H1 (cell line): ENCODE results near the gene TAF10. TPM values are rescaled to one million over a fixed set of nuclear protein-coding genes. Genes with fewer than 3 reads are reported as not detected.

Experiments used
- CTCF ChIA-PET: fragments of 300-600 bp; sonication (Branson Sonifier 250); formaldehyde crosslinking; loops from one replicate; lab custom pipeline; 2021; ENCODE audit not compliant: partially characterized antibody; lab: Charles Lee
- POLR2A ChIA-PET: fragments of 300-600 bp; sonication (Branson Sonifier 250); formaldehyde crosslinking; loops from one replicate; lab custom pipeline; 2021; ENCODE audit warnings: inconsistent platforms; ENCODE audit not compliant: partially characterized antibody; lab: Charles Lee
- DNase-seq, 2 experiments: peaks; one replicate each; pipeline versions ENCODE4 v3.0.0 to v3.0.0-alpha.2; 2010 to 2022; ENCODE audit warnings: low spot score in 2 of 2, low read depth in 1 of 2, mixed read lengths in 1 of 2
- FAIRE-seq: peaks from 2 replicates; lab custom pipeline; 2011; peaks lifted over from hg19 to GRCh38; lab: Jason Lieb, UNC
- H2AFZ ChIP-seq: 2 replicates; pipeline ENCODE4 v1.8.1; 2012; ENCODE audit warnings: low read length, inconsistent platforms
- H2AK5ac ChIP-seq: 2 replicates; pipeline ENCODE4 v1.6.1; 2013; ENCODE audit warnings: low read depth, low read length
- H2BK120ac ChIP-seq: replicated peaks from 2 replicates; pipeline ENCODE3; 2013; ENCODE audit warnings: low read depth, low read length, inconsistent platforms
- H2BK12ac ChIP-seq: 2 replicates; pipeline ENCODE4 v1.6.1; 2013; ENCODE audit warnings: low read depth, low read length
- H2BK15ac ChIP-seq: 2 replicates; pipeline ENCODE4 v1.6.1; 2013; ENCODE audit warnings: low read length
- H2BK20ac ChIP-seq: 2 replicates; pipeline ENCODE4 v1.6.1; 2013; ENCODE audit warnings: low read length
- H2BK5ac ChIP-seq: 2 replicates; pipeline ENCODE4 v1.6.1; 2013; ENCODE audit warnings: low read depth, low read length
- H3K14ac ChIP-seq: 2 replicates; pipeline ENCODE4 v1.6.1; 2013; ENCODE audit warnings: inconsistent platforms; ENCODE audit not compliant: insufficient read length
- H3K18ac ChIP-seq: 2 replicates; pipeline ENCODE4 v1.6.1; 2013; ENCODE audit warnings: low read length; ENCODE audit errors: extremely low read depth
- H3K23ac ChIP-seq: 2 replicates; pipeline ENCODE4 v1.6.1; 2013; ENCODE audit warnings: inconsistent platforms; ENCODE audit not compliant: insufficient read length
- H3K23me2 ChIP-seq: 2 replicates; pipeline ENCODE4 v1.6.1; 2013; ENCODE audit warnings: low read depth, low read length
- H3K27ac ChIP-seq: 2 replicates; pipeline ENCODE4 v1.6.1; 2011; ENCODE audit warnings: low read depth, low read length, inconsistent platforms
- H3K27me3 ChIP-seq, 4 experiments: replicated peaks in 1 of 4; 1 replicate in 1 of 4; 2 replicates in 3 of 4; pipeline versions ENCODE4 v1.6.1 to v1.8.1; 2011 to 2013; ENCODE audit warnings: low read length in 3 of 4, mild to moderate bottlenecking in 3 of 4, inconsistent platforms in 2 of 4, mixed read lengths in 2 of 4, moderate library complexity in 1 of 4; ENCODE audit not compliant: control insufficient read depth in 3 of 4, insufficient read depth in 3 of 4; ENCODE audit errors: extremely low read depth in 1 of 4
- H3K36me3 ChIP-seq, 4 experiments: 2 replicates each; pipeline versions ENCODE4 v1.6.1 to v1.8.1; 2011 to 2013; ENCODE audit warnings: mild to moderate bottlenecking in 4 of 4, low read length in 3 of 4, moderate library complexity in 2 of 4, control low read depth in 1 of 4, inconsistent platforms in 1 of 4; ENCODE audit not compliant: insufficient read depth in 4 of 4, control insufficient read depth in 2 of 4
- H3K4ac ChIP-seq: replicated peaks from 2 replicates; pipeline ENCODE3; 2013; ENCODE audit warnings: low read length, low read depth, mixed read lengths, inconsistent platforms; ENCODE audit not compliant: insufficient read length
- H3K4me1 ChIP-seq, 4 experiments: replicated peaks in 1 of 4; 1 replicate in 1 of 4; 2 replicates in 3 of 4; pipeline versions ENCODE4 v1.6.1 to v1.8.1; 2011 to 2013; ENCODE audit warnings: low read length in 3 of 4, inconsistent platforms in 2 of 4, mixed read lengths in 1 of 4; ENCODE audit not compliant: insufficient read depth in 4 of 4, control insufficient read depth in 3 of 4
- H3K4me2 ChIP-seq, 2 experiments: 2 replicates each; pipeline versions ENCODE4 v1.6.1 to v1.8.1; 2011 to 2013; ENCODE audit warnings: low read depth in 2 of 2, low read length in 2 of 2, control low read depth in 1 of 2, inconsistent platforms in 1 of 2, mild to moderate bottlenecking in 1 of 2; ENCODE audit not compliant: insufficient read depth in 1 of 2
- H3K4me3 ChIP-seq, 4 experiments: fragments of 200-600, 300-600 bp in 1 of 4; sonication (generic), shearing (Covaris generic), sonication (Bioruptor Twin) in 1 of 4; 2 replicates each; pipeline versions ENCODE4 v1.5.1 to v1.8.1; 2011 to 2016; ENCODE audit warnings: low read length in 4 of 4, low read depth in 3 of 4, control low read depth in 2 of 4, inconsistent platforms in 2 of 4, mild to moderate bottlenecking in 2 of 4, mixed read lengths in 1 of 4, moderate library complexity in 1 of 4; ENCODE audit not compliant: insufficient read depth in 2 of 4; ENCODE audit errors: extremely low read depth in 1 of 4
- H3K56ac ChIP-seq: replicated peaks from 2 replicates; pipeline ENCODE3; 2013; ENCODE audit warnings: low read depth, mild to moderate bottlenecking, mixed read lengths, low read length, inconsistent platforms; ENCODE audit not compliant: insufficient read length
- H3K79me1 ChIP-seq: 2 replicates; pipeline ENCODE4 v1.6.1; 2013; ENCODE audit warnings: low read depth, low read length, control low read depth
- H3K79me2 ChIP-seq, 2 experiments: 2 replicates each; pipeline versions ENCODE4 v1.6.1 to v1.8.1; 2012 to 2013; ENCODE audit warnings: low read length in 2 of 2, mild to moderate bottlenecking in 2 of 2, inconsistent platforms in 1 of 2; ENCODE audit not compliant: insufficient read depth in 2 of 2, control insufficient read depth in 1 of 2
- H3K9ac ChIP-seq, 4 experiments: replicated peaks in 1 of 4; 1 replicate in 1 of 4; 2 replicates in 3 of 4; pipeline versions ENCODE4 v1.6.1 to v1.8.1; 2011 to 2013; ENCODE audit warnings: low read depth in 3 of 4, low read length in 3 of 4, control low read depth in 2 of 4, mild to moderate bottlenecking in 2 of 4, moderate library complexity in 2 of 4, inconsistent platforms in 1 of 4; ENCODE audit errors: extremely low read depth in 1 of 4
- H3K9me3 ChIP-seq, 2 experiments: 2 replicates each; pipeline versions ENCODE4 v1.6.1 to v1.8.1; 2012 to 2013; ENCODE audit warnings: mild to moderate bottlenecking in 2 of 2, moderate library complexity in 2 of 2, control low read depth in 1 of 2, inconsistent platforms in 1 of 2, low read depth in 1 of 2, low read length in 1 of 2, mixed read lengths in 1 of 2; ENCODE audit not compliant: insufficient read depth in 2 of 2
- H4K20me1 ChIP-seq, 2 experiments: replicated peaks in 1 of 2; 2 replicates each; pipeline versions ENCODE3 to v1.8.1; 2011 to 2013; ENCODE audit warnings: inconsistent platforms in 2 of 2, low read length in 2 of 2, mild to moderate bottlenecking in 1 of 2; ENCODE audit not compliant: insufficient read depth in 2 of 2, control insufficient read depth in 1 of 2
- H4K5ac ChIP-seq: 2 replicates; pipeline ENCODE4 v1.6.1; 2013; ENCODE audit warnings: low read length, low read depth, mixed read lengths, inconsistent platforms; ENCODE audit not compliant: insufficient read length
- H4K8ac ChIP-seq: 2 replicates; pipeline ENCODE4 v1.8.0; 2013; ENCODE audit warnings: mild to moderate bottlenecking, moderate library complexity, low read length, inconsistent platforms; ENCODE audit not compliant: insufficient read depth; ENCODE audit errors: extremely low read depth
- H4K91ac ChIP-seq: replicated peaks from 2 replicates; pipeline ENCODE3; 2013; ENCODE audit warnings: low read length, mixed read lengths, inconsistent platforms; ENCODE audit not compliant: insufficient read length
- BCL11A ChIP-seq, 2 experiments: IDR thresholded peaks; one replicate each; pipeline ENCODE4 v1.6.1; 2011; ENCODE audit warnings: low read depth in 2 of 2, low read length in 2 of 2, mild to moderate bottlenecking in 2 of 2
- MAFK ChIP-seq: IDR thresholded peaks from 2 replicates; pipeline ENCODE4 v1.6.1; 2012; ENCODE audit warnings: low read depth, mild to moderate bottlenecking, improper control_type of control experiment, low read length
- MAX ChIP-seq: IDR thresholded peaks from 2 replicates; pipeline ENCODE4 v1.6.1; 2012; ENCODE audit warnings: inconsistent platforms
- POLR2AphosphoS5 ChIP-seq: IDR thresholded peaks from 2 replicates; pipeline ENCODE4 v1.6.1; 2011; ENCODE audit warnings: low read depth, low read length
- RAD21 ChIP-seq, 2 experiments: IDR thresholded peaks in 1 of 2; conservative IDR thresholded peaks in 1 of 2; 2 replicates each; pipeline ENCODE4 v1.6.1; 2011; ENCODE audit warnings: low read depth in 2 of 2, low read length in 2 of 2, improper control_type of control experiment in 1 of 2, inconsistent platforms in 1 of 2, mild to moderate bottlenecking in 1 of 2, moderate library complexity in 1 of 2
- SRF ChIP-seq: IDR thresholded peaks from 2 replicates; pipeline ENCODE4 v1.6.1; 2011; ENCODE audit warnings: mild to moderate bottlenecking, low read depth, low read length, moderate library complexity
- WGBS, 2 experiments: shearing (Covaris generic) in 1 of 2; methylation state at CpG; one replicate each; pipeline versions ENCODE4 v1.1.6 to v1.1.7; 2013 to 2015; ENCODE audit warnings: low lambda C conversion rate in 2 of 2, mixed read lengths in 2 of 2, inconsistent platforms in 1 of 2, low coverage in 1 of 2, missing lambda C conversion rate in 1 of 2; ENCODE audit not compliant: insufficient replicate concordance in 2 of 2, insufficient coverage in 1 of 2, insufficient read length in 1 of 2; ENCODE audit errors: extremely low coverage in 1 of 2, missing lambda C conversion rate in 1 of 2; 5-methylcytosine and 5-hydroxymethylcytosine counted together
- polyA plus RNA-seq, 7 experiments: library from polyadenylated mRNA; depleted of rRNA in 3 of 7; stranded (reverse) in 5 of 7; unstranded in 2 of 7; fragments of >200 nt in 5 of 7; fragments of 200-250 nt in 2 of 7; gene quantifications; 1 replicate in 5 of 7; 2 replicates in 1 of 7; 4 replicates in 1 of 7; pipeline versions ENCODE4 v1.2.1 to v1.2.3, GENCODE V29; 2011 to 2013; ENCODE audit warnings: missing spikeins in 2 of 7, mixed read lengths in 2 of 7
- total RNA-seq: library from RNA; stranded (reverse); fragmentation: NEBNext Ultra II Directional; extraction: Animal tissue kit (Norgen Biotek cat#: 25700); gene quantifications from 2 replicates; pipeline ENCODE4 v1.2.1, GENCODE V29; 2021

The TAF10 gene
- total and polyA plus RNA-seq, 2 of the 8 experiments (the other 6 are each of a cell fraction or from before 2014, with no cell fraction given) = 128 to 213 TPM

GRCh38 chr11:6617315-6617781, 5.3 kb upstream of the TAF10 start:
- Histone ChIP-seq H2BK120ac (no peak overlapping the region), H3K56ac (no peak overlapping the region), H4K91ac (no peak overlapping the region), H3K23ac (no peak overlapping the region), H3K18ac (no peak overlapping the region), H2AK5ac (no peak overlapping the region), H3K4me1 (peaks cover 0 to 7% (median 4%) of the 10 kb centered on the region in 4 experiments; a peak in 3 of 7 replicates), H2BK5ac (no peak overlapping the region), H2BK12ac (no peak overlapping the region), H3K4me3 (no peak overlapping the region), H2BK15ac (no peak overlapping the region), H3K79me2 (peaks cover 0 to 8% of the 10 kb centered on the region in 2 experiments; a peak in 1 of 4 replicates), H4K5ac (no peak overlapping the region), H3K79me1 (no peaks in the 10 kb centered on the region; the same call in none of the 2 replicates), H3K9ac (no peak overlapping the region), H4K20me1 (no peaks in the 10 kb centered on the region), H3K9me3 (no peaks in the 10 kb centered on the region), H3K36me3 (peaks cover 0 to 4% (median 2%) of the 10 kb centered on the region in 4 experiments; a peak in 4 of 8 replicates), H4K8ac (no peak overlapping the region), H2AFZ (no peak overlapping the region), H3K27ac (no peak overlapping the region), H3K23me2 (peaks cover 11% of the 10 kb centered on the region), H2BK20ac (no peak overlapping the region), H3K14ac (no peak overlapping the region), H3K4me2 (no peak overlapping the region), H3K27me3 (no peaks in the 10 kb centered on the region), H3K4ac (no peak overlapping the region)
- 84% methylated on average over 5 of the region's 5 CpGs; no CpG with 5 or more reads in 1 of the 2 experiments for WGBS, 2 experiments
- ChIA-PET CTCF (interaction anchor here (0.7 to 2.6 kb wide), 8 partner anchors 10 to 655 kb away, joined by 3 to 11 read pairs (median 3); partner anchors contain the start of gene ILK), POLR2A (interaction anchor here (1.0 to 3.2 kb wide), 3 partner anchors 9 to 217 kb away, joined by 3 to 31 read pairs (median 13); partner anchors contain the start of gene MRPL17)
- FAIRE-seq (no peak), DNase-seq (no peak)
- no peak for TF ChIP-seq SRF
- TF ChIP-seq POLR2AphosphoS5 = no peak
- TF ChIP-seq BCL11A (IDR thresholded peaks at IDR 0.05; ENCODE audit: low read depth in 2 of 2, low read length in 2 of 2) = no peak
- TF ChIP-seq MAFK = no peak
- no peak for TF ChIP-seq RAD21 (IDR thresholded peaks at IDR 0.05 in 1 of 2, conservative IDR thresholded peaks at IDR 0.05 in 1 of 2; ENCODE audit: low read depth in 2 of 2, low read length in 2 of 2)
- no peak for TF ChIP-seq MAX
